HG02571 (cell line): ENCODE data around the gene LEKR1.

Experiments used
- ATAC-seq: cut with Tn5 transposase; IDR thresholded peaks from one replicate; pipeline ENCODE4 v1.9.1; 2021; ENCODE audit warnings: mild to moderate bottlenecking, moderate library complexity; ENCODE audit not compliant: unreplicated experiment

The LEKR1 gene

DNA sequence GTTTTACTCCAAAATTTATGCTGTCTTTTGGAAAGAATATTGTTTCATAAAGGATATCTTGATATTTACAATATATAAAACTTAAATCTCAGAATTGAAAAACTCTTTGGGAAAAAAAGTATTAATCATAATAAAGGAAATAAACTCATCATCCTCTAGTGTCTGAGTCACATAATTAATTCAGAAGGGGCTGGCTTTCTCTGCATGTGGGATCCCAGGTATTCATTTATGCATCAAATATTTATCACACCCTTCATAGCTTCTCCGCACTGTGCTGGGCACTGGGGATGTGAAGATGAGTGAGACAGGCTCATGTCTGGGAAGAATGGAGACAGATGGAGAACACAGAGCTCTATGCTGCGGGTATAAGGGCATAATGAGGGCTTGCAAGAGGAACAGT is 268.1 kb downstream of the LEKR1 start:
- ATAC-seq, result no peak

DNA sequence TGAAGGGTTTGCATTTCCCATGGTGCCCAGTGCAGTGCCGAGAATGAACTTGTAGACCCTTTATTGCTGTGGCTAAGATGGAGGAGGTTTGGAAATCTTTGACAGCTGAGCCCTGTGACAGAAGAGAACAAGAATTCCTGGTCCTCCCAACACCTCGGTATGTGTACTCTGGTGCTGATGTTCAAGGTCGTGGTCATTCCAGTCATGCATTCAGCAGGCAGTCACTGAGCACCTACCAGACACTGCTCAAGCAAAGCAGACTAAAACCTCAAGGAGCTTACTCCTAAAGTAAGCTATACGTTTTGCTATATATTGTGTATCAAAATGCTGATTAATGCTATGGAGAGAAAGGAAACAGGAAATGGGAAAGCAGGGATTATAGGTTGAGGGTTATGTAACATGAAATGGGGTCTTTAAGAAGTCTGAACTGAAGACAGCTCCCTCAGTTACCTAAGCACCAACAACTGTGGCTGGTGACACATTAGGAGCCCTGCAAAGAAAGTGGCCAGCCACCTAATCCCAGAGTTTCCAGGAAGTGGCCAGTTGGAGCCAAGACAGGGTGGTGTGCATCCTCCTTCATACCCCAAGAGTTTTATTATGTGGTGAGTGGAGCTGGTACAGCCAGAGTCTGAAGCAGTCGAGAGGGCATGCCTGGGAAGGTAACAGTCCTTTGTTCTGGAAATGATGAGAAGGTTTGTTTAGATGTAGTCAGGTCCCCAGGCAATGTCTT is 268.8 kb downstream of the LEKR1 start:
- ATAC-seq, result no peak
